ENCODE data around the gene AGL. TPM values are rescaled to one million over a fixed set of nuclear protein-coding genes. Genes with fewer than 3 reads are reported as not detected.
"Not testable (repeated sequence)": the region's sequence is repeated elsewhere in the genome, so short reads cannot be mapped to it uniquely, and the experiment has no call there.

Gene AGL
- total RNA-seq, 6 experiments from 2014 or later: 5.8 to 8.2 (median 7.2) TPM

DNA sequence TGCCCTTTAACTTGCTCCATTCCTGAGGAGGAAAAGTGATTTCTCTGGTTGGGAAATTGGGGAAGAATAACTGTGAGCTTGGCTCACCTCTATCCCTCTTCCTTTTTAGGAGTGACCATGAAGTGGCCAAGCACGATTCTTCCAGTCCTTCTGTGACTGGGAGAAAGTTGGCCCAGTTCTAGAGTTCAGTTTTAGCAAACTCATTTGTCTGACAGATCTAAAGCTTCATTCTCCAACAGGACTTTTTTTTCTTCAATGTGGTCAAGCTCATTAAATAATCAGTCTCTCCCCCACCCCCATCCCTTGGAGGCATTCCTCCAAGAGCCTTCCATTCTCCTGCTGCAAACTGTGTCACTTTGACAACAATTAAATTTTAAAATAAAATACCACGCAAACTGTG lies 6.4 kb upstream of the AGL start:
- Mint-ChIP-seq H3K9me3 (peaks cover 4% of the 10 kb centered on the region), H3K4me3 (no peak overlapping the region), H3K4me1 (ENCODE audit: low read depth) (no peaks in the 10 kb centered on the region; the same call in 1 of the 2 replicates), H3K36me3 (ENCODE audit: low read depth) (no peaks in the 10 kb centered on the region), H3K27ac (no peak overlapping the region), H3K27me3 (ENCODE audit: insufficient read depth) (peaks cover 8% of the 10 kb centered on the region)
- TF ChIP-seq, protein P1, sequence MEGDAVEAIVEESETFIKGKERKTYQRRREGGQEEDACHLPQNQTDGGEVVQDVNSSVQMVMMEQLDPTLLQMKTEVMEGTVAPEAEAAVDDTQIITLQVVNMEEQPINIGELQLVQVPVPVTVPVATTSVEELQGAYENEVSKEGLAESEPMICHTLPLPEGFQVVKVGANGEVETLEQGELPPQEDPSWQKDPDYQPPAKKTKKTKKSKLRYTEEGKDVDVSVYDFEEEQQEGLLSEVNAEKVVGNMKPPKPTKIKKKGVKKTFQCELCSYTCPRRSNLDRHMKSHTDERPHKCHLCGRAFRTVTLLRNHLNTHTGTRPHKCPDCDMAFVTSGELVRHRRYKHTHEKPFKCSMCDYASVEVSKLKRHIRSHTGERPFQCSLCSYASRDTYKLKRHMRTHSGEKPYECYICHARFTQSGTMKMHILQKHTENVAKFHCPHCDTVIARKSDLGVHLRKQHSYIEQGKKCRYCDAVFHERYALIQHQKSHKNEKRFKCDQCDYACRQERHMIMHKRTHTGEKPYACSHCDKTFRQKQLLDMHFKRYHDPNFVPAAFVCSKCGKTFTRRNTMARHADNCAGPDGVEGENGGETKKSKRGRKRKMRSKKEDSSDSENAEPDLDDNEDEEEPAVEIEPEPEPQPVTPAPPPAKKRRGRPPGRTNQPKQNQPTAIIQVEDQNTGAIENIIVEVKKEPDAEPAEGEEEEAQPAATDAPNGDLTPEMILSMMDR (IDR thresholded peaks at IDR 0.05): no peak
- no peak for DNase-seq

DNA sequence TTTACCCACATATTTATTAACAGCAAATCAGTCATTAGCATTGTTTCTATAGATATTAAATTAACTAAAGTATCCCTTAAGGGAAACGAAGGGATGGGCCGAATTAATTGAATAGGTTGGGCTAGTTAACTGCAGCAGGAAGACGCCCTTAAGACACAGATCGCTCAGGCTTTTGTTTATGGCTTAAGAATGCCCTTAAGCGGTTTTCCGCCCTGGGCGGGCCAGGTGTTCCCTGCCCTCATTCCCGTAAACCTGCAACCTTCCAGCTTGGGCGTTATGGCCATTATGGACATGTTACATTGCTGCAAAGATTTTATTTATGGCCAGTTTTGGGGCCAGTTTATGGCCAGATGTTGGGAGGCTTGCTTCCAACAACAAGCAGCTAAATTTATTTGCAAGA lies 5.0 kb upstream of the AGL start:
- H3K36me3 Mint-ChIP-seq (ENCODE audit: low read depth); H3K9me3 Mint-ChIP-seq; H3K4me1 Mint-ChIP-seq (ENCODE audit: low read depth); H3K27ac Mint-ChIP-seq; H3K27me3 Mint-ChIP-seq (ENCODE audit: insufficient read depth); H3K4me3 Mint-ChIP-seq; DNase-seq: not testable (repeated sequence)

DNA sequence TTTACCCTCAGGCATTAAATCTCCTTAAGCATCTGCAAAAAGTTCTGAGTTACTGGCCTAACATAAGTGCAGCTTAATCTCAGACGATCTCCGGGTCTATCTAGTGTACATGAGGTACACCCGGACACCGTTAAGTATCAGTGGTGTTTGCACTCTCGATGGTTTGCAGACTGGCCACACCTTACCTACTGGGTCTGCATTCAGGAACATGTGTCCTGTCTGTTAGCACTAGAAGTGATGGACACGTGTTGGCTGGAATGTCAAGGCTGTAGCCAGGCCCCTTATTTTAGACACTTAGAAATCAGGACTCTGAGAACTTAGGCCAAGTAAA lies 783 bp upstream of the AGL start:
- TF ChIP-seq, protein P1 (IDR thresholded peaks at IDR 0.05): no peak
- Mint-ChIP-seq H3K9me3 (no peaks in the 10 kb centered on the region), H3K4me3 (peak overlapping the region; percentile 94), H3K27ac (peak overlapping the region; percentile 76), H3K36me3 (ENCODE audit: low read depth) (no peaks in the 10 kb centered on the region), H3K4me1 (ENCODE audit: low read depth) (peaks cover 21% of the 10 kb centered on the region), H3K27me3 (ENCODE audit: insufficient read depth) (peaks cover 1% of the 10 kb centered on the region; the same call in 1 of the 2 replicates)
- no peak for DNase-seq

DNA sequence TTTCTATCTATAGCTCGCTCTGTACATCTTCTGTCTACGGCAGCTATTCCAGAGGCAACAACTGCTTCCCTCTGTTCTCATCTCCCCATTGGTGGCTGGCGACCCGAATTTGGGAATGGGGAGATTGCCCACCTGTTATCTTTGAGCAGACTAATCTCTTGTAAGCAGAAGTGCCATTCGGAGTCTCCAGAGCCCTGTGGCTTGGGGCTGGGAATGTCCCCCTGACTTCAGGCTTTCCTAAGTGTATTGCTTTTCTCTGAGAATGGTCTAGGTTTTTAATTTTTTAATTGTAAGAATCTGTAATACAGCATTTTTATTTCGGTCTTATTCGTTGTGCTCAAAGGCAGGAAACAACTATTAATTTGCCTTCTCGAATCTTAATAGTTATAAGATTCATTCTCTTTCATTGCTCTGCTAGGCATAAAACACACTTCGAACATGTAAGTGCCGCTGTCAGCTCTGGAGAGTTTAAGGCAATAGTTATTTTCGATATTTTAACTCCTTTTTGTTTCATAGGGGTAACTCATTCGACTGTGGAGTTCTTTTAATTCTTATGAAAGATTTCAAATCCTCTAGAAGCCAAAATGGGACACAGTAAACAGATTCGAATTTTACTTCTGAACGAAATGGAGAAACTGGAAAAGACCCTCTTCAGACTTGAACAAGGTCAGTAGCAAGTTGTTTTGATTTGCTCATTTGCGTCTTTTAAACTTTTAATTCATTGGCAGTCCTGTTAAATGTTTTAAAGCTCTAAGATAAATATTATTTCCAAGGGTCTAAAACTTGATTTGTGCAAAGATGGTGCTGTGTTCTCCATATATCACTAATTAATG lies 514 bp downstream of the AGL start:
- peak overlapping the region; percentile 78 for H3K27ac Mint-ChIP-seq
- peak overlapping the region; percentile 94 for H3K4me3 Mint-ChIP-seq
- H3K9me3 Mint-ChIP-seq: no peaks in the 10 kb centered on the region
- TF ChIP-seq, protein P1 (IDR thresholded peaks at IDR 0.05): no peak
- DNase-seq: no peak
- no peaks in the 10 kb centered on the region for H3K36me3 Mint-ChIP-seq (ENCODE audit: low read depth)
- H3K27me3 Mint-ChIP-seq (ENCODE audit: insufficient read depth): peaks cover 3% of the 10 kb centered on the region; the same call in 1 of the 2 replicates
- peaks cover 21% of the 10 kb centered on the region for H3K4me1 Mint-ChIP-seq (ENCODE audit: low read depth)

DNA sequence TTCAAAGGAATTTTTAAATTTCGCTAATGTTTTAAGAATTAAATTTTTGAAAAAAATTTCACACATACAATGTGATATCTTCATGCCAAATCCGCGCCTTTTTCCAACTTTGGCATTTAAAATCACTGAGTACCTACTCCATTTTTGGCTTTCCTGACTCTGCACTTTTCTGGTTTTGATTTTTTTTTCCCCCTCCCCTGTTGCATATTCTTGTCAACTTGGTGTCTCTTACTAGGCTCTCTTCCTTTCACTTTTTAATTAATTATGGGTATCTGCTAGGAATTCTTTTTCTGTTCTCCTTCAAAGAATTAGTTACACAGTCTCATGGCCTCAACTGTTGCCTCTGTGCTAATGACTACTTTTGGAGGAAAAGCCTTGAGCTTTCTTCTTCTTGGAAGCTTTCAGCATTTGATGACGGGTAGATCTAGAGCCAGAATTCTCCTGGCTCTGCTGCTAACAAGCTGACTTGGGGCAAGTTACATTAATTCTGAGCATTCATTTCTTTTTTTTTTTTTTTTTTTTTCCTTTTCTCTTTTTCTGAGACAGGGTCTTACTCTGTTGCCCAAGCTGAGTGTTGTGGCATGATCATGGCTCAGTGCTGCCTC lies 1.8 kb downstream of the AGL start:
- TF ChIP-seq, protein P1 (IDR thresholded peaks at IDR 0.05): no peak
- no peak for DNase-seq
- H3K4me1 Mint-ChIP-seq (ENCODE audit: low read depth): peaks cover 21% of the 10 kb centered on the region
- no peak overlapping the region for H3K27ac Mint-ChIP-seq
- peaks cover 3% of the 10 kb centered on the region; the same call in 1 of the 2 replicates for H3K27me3 Mint-ChIP-seq (ENCODE audit: insufficient read depth)
- peak overlapping the region; percentile 25; the same call in 1 of the 2 replicates for H3K4me3 Mint-ChIP-seq
- H3K36me3 Mint-ChIP-seq (ENCODE audit: low read depth): no peaks in the 10 kb centered on the region
- H3K9me3 Mint-ChIP-seq: no peaks in the 10 kb centered on the region

DNA sequence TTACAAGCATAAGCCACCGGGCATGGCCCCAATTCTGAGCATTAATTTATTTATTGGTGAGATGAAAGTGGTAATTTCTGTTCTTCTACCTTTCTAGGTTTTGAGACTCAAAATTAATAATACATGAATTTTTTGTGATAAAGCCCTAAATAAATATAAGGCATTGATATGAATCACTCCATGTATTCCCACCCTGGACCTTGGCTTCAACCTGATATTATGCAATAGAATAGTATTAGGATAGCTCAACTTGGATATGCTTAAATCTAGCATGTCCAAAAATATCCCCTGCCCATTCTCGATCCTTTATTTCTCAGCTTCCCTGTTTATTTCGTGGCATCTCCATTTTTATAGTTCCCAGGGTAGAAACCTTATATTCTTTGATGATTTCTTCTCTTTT lies 2.5 kb downstream of the AGL start:
- Mint-ChIP-seq H3K4me3 (no peak overlapping the region), H3K36me3 (ENCODE audit: low read depth) (no peaks in the 10 kb centered on the region), H3K9me3 (no peaks in the 10 kb centered on the region), H3K4me1 (ENCODE audit: low read depth) (peaks cover 21% of the 10 kb centered on the region), H3K27me3 (ENCODE audit: insufficient read depth) (peaks cover 3% of the 10 kb centered on the region; the same call in 1 of the 2 replicates), H3K27ac (no peak overlapping the region)
- DNase-seq: no peak
- TF ChIP-seq, protein P1 (IDR thresholded peaks at IDR 0.05): no peak

Measured in HFFc6 (cell line).